ENCODE results near the gene RCSD1.

The RCSD1 gene

DNA sequence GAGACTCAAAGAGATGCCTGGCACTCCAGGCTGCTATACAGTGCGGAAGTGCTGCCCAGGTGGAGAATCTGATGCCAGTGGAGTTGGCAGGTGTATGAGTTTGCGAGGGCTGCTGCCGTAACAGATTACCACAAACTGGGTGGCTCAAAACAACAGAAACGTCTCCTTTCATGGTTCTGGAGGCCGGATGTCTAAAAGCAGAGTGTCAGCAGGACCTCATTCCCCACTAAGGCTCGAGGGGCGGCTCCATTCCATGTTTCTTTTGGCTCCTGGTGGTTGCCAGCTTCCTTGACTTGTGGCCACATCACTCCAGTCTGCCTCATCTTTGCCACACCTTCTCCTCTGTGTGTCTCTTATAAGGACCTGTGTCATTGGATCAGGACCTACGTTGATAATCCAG lies 10.0 kb downstream of the RCSD1 start:
- no peak for DNase-seq (ENCODE audit: low read depth)
- no peak overlapping the region for H3K4me3 ChIP-seq (ENCODE audit: control insufficient read depth, low read depth, low read length)
- TF ChIP-seq, protein P1, sequence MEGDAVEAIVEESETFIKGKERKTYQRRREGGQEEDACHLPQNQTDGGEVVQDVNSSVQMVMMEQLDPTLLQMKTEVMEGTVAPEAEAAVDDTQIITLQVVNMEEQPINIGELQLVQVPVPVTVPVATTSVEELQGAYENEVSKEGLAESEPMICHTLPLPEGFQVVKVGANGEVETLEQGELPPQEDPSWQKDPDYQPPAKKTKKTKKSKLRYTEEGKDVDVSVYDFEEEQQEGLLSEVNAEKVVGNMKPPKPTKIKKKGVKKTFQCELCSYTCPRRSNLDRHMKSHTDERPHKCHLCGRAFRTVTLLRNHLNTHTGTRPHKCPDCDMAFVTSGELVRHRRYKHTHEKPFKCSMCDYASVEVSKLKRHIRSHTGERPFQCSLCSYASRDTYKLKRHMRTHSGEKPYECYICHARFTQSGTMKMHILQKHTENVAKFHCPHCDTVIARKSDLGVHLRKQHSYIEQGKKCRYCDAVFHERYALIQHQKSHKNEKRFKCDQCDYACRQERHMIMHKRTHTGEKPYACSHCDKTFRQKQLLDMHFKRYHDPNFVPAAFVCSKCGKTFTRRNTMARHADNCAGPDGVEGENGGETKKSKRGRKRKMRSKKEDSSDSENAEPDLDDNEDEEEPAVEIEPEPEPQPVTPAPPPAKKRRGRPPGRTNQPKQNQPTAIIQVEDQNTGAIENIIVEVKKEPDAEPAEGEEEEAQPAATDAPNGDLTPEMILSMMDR (conservative IDR thresholded peaks at IDR 0.05; ENCODE audit: control insufficient read depth, insufficient read depth, low read depth, low read length): no peak

DNA sequence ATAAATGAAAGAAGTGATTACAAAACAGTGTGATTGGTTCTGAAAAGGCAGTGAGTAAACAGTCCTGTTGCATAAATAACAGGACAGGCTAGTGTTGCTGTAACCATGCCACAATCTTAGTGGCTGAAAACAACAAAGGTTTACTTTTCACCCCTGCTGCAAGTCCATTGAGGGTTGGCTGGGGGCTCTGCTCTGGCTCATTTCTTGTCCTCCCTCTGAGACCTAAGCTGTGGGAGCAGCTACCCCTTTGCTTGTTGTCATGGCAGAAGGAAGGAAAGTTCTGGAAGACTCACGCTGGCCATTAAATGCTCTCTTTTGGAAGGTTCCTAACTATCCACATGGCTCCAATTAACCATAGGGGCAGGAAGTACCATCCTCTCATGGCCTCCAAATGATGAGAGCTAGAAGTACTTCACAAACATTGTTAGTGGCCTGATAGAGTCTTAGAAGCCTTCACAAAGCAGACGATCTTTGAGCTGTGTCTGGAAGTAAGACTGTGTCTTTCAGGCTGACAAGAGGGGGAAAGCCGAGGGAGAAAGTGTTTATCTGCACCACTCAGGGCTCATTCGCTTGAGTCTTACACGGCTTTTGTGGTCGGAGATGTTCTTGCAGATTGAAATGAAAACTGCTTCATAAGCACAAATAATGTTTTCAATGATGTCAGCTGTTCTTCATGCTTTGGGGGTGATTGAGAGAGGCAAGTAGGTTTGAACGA lies 11.9 kb downstream of the RCSD1 start:
- DNase-seq (ENCODE audit: low read depth): no peak
- H3K4me3 ChIP-seq (ENCODE audit: control insufficient read depth, low read depth, low read length): no peak overlapping the region

DNA sequence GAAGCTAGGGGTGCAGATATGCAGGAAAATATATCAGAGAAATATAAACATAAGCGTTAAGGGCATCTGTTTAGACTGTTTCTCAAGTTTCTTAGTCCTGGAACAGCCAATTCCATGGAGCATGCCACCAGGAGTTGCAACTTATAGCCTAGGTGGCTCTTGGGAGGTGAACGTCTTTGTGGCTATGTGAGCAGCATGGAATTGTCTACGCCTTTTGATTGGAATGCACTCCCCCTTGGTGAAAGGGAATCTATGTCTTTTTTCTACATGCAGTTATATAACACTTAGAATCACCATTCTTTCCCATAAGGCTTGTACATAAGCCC lies 12.4 kb downstream of the RCSD1 start:
- H3K4me3 ChIP-seq (ENCODE audit: control insufficient read depth, low read depth, low read length): no peak overlapping the region
- TF ChIP-seq, protein P1 (conservative IDR thresholded peaks at IDR 0.05; ENCODE audit: control insufficient read depth, insufficient read depth, low read depth, low read length): no peak
- no peak for DNase-seq (ENCODE audit: low read depth)

More for the DNA sequence above, 11.9 kb downstream of the RCSD1 start:
- TF ChIP-seq, protein P1 (conservative IDR thresholded peaks at IDR 0.05; ENCODE audit: control insufficient read depth, insufficient read depth, low read depth, low read length): no peak

DNA sequence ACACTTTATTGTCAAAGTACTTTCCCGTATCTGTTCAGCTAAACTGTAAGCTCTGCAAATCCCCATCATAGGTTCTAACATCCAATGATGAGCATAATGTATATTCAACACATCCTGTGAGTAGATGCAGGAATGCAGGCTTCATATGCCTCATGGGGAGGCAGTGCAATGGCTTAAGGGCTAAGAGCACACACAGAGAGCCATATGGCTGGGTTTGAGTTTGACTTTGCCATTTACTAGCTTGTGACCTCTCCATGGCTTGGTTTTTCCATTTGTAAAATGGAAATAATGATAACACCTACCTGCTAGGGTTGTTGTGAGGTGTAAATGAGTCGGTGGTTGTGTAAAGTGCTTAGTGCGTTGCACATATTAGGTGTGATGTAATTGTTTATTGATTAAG lies 13.4 kb downstream of the RCSD1 start:
- TF ChIP-seq, protein P1 (conservative IDR thresholded peaks at IDR 0.05; ENCODE audit: control insufficient read depth, insufficient read depth, low read depth, low read length): no peak
- no peak overlapping the region for H3K4me3 ChIP-seq (ENCODE audit: control insufficient read depth, low read depth, low read length)
- no peak for DNase-seq (ENCODE audit: low read depth)

DNA sequence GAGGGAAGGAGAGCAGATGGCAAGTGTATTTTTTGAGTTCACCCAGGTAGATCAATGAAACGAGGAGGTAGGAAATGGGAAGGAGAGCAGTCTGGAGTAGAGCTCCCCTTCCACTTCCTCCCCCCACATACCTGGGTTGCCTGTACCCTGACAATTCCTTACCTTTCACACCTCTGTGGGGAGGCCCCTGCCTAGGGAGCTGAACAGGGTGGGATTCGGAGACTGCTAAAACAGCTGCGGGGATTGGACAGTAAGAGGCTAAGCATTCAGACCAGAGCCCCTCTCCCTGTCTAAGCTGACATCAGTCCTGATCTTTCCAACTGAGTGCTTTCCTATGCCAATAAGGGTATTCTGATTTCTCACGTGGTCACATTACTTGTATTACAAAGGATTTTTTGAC lies 14.5 kb downstream of the RCSD1 start:
- DNase-seq (ENCODE audit: low read depth): no peak
- no peak overlapping the region for H3K4me3 ChIP-seq (ENCODE audit: control insufficient read depth, low read depth, low read length)
- TF ChIP-seq, protein P1 (conservative IDR thresholded peaks at IDR 0.05; ENCODE audit: control insufficient read depth, insufficient read depth, low read depth, low read length): no peak

DNA sequence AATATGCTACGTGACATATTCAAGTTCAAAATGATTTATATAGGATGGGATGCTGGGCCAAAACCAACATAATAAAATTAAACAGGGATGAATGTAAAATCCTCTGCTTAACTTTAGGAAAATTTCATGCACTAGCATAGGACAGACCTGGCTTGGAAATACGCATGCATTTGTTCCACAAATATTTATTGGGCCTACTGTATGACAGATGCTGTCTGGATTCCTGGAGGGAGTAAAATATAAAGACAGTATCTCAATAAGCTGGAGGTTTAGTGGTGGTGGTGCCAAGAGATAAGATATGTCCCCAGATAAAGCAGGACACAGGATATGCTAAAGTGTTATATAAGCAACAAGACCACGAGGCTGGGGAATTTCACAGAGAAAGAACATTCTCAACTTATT lies 15.1 kb downstream of the RCSD1 start:
- no peak overlapping the region for H3K4me3 ChIP-seq (ENCODE audit: control insufficient read depth, low read depth, low read length)
- DNase-seq (ENCODE audit: low read depth): no peak
- TF ChIP-seq, protein P1 (conservative IDR thresholded peaks at IDR 0.05; ENCODE audit: control insufficient read depth, insufficient read depth, low read depth, low read length): no peak
